ENCODE measurements around the gene TBATA. TPM values are rescaled to one million over a fixed set of nuclear protein-coding genes. Genes with fewer than 3 reads are reported as not detected.

TBATA gene
- total RNA-seq, 1 donor from 2014 or later, result not detected

GRCh38 chr10:70733051-70733450 lies 52.1 kb downstream of the TBATA start:
- intact Hi-C loops (cut with DNase I), result no loop called here
- no peak for ATAC-seq

GRCh38 chr10:70732569-70732968 lies 52.6 kb downstream of the TBATA start:
- intact Hi-C loops (cut with DNase I), result no loop called here
- no peak for DNase-seq (ENCODE audit: low spot score)

More at GRCh38 chr10:70733051-70733450, 52.1 kb downstream of the TBATA start:
- DNase-seq (ENCODE audit: low spot score), result no peak

GRCh38 chr10:70730955-70731354 lies 54.2 kb downstream of the TBATA start:
- intact Hi-C loops (cut with DNase I), result no loop called here
- no peak for ATAC-seq
- DNase-seq (ENCODE audit: low spot score), result no peak

More at GRCh38 chr10:70732569-70732968, 52.6 kb downstream of the TBATA start:
- ATAC-seq, result no peak

GRCh38 chr10:70729763-70730357 lies 55.3 kb downstream of the TBATA start:
- no peak for ATAC-seq
- DNase-seq (ENCODE audit: low spot score), result no peak
- intact Hi-C loops (cut with DNase I), result no loop called here

- intact Hi-C loops (cut with DNase I), result no loop called here
- ATAC-seq, result no peak
Observed at GRCh38 chr10:70728328-70728727, 56.8 kb downstream of the TBATA start.

GRCh38 chr10:70726909-70727495 lies 58.2 kb downstream of the TBATA start:
- ATAC-seq, result no peak
- intact Hi-C loops (cut with DNase I), result no loop called here
- no peak for DNase-seq (ENCODE audit: low spot score)

More at GRCh38 chr10:70728328-70728727, 56.8 kb downstream of the TBATA start:
- no peak for DNase-seq (ENCODE audit: low spot score)

GRCh38 chr10:70723771-70724170 lies 61.4 kb downstream of the TBATA start:
- DNase-seq (ENCODE audit: low spot score) (no peak), ATAC-seq (no peak)
- intact Hi-C loops (cut with DNase I), result no loop called here

- DNase-seq (ENCODE audit: low spot score) (no peak), ATAC-seq (peak; percentile 33)
- intact Hi-C loops (cut with DNase I), result no loop called here
Observed at GRCh38 chr10:70722820-70723424, 62.3 kb downstream of the TBATA start.

Other genes with a start within 250 kb of the TBATA start
- gene PRF1, start 182.6 kb downstream of the TBATA start, total RNA-seq, result 7.6 TPM
- gene ADAMTS14, start 112.9 kb downstream of the TBATA start, total RNA-seq, result 3.1 TPM
- gene SGPL1, start 30.6 kb upstream of the TBATA start, total RNA-seq, result 44.6 TPM
- gene PCBD1, start 103.2 kb upstream of the TBATA start, total RNA-seq, result 41.1 TPM